SK-N-MC (cell line): ENCODE results near the gene LRFN2.

ENCODE experiments used
- DNase-seq: peaks from one replicate; pipeline ENCODE4 v3.0.0-alpha.2; 2011; ENCODE audit warnings: low read depth, low spot score
- H3K27ac ChIP-seq: fragments of 200-600 bp; sonication (generic); 2 replicates; pipeline ENCODE4 v1.5.1; 2016; ENCODE audit warnings: mixed run types
- H3K36me3 ChIP-seq: fragments of 200-600 bp; sonication (generic); 2 replicates; pipeline ENCODE4 v1.6.1; 2017; ENCODE audit warnings: antibody characterized with exemption, low read length, mixed read lengths; ENCODE audit not compliant: insufficient read depth
- H3K4me3 ChIP-seq: fragments of 200-600 bp; sonication (generic); 2 replicates; pipeline ENCODE4 v1.5.1; 2016
- H3K9ac ChIP-seq: fragments of 200-600 bp; sonication (generic); 2 replicates; pipeline ENCODE4 v1.8.0; 2017; ENCODE audit warnings: mixed run types, mixed read lengths; ENCODE audit not compliant: insufficient read length
- H3K9me3 ChIP-seq: fragments of 200-600 bp; sonication (generic); 2 replicates; pipeline ENCODE4 v1.6.1; 2017; ENCODE audit warnings: low read depth, mild to moderate bottlenecking, antibody characterized with exemption, low read length, moderate library complexity, mixed read lengths
- EZH2 ChIP-seq: fragments of 200-600 bp; sonication (generic); IDR thresholded peaks from one replicate; pipeline ENCODE4 v1.6.1; 2017; ENCODE audit warnings: antibody characterized with exemption
- FOXP2 ChIP-seq: optimal IDR thresholded peaks from 2 replicates; pipeline ENCODE3; 2011; ENCODE audit warnings: mild to moderate bottlenecking, moderate library complexity; ENCODE audit not compliant: insufficient read depth; ENCODE audit errors: extremely low read length, control extremely low read depth
- POLR2AphosphoS5 ChIP-seq: IDR thresholded peaks from 2 replicates; pipeline ENCODE4 v1.6.1; 2012; ENCODE audit warnings: mild to moderate bottlenecking, low read depth, low read length, borderline replicate concordance

Gene LRFN2

GRCh38 chr6:40410821-40411220 is 176.3 kb downstream of the LRFN2 start:
- no peaks in the 10 kb centered on the region for H3K9me3 ChIP-seq
- no peak for DNase-seq
- H3K4me3 ChIP-seq: no peak overlapping the region
- TF ChIP-seq EZH2 (no peak), POLR2AphosphoS5 (no peak), FOXP2 (no peak)
- no peaks in the 10 kb centered on the region for H3K36me3 ChIP-seq
- no peak overlapping the region for H3K9ac ChIP-seq
- H3K27ac ChIP-seq: no peak overlapping the region

GRCh38 chr6:40409716-40410397 is 177.3 kb downstream of the LRFN2 start:
- TF ChIP-seq POLR2AphosphoS5: no peak
- TF ChIP-seq FOXP2: no peak
- no peak for TF ChIP-seq EZH2
- no peak for DNase-seq
- no peaks in the 10 kb centered on the region for H3K9me3 ChIP-seq
- H3K27ac ChIP-seq: no peak overlapping the region
- H3K36me3 ChIP-seq: no peaks in the 10 kb centered on the region
- H3K9ac ChIP-seq: no peak overlapping the region
- H3K4me3 ChIP-seq: no peak overlapping the region

GRCh38 chr6:40408786-40409542 is 178.2 kb downstream of the LRFN2 start:
- TF ChIP-seq EZH2 (no peak), POLR2AphosphoS5 (no peak), FOXP2 (no peak)
- DNase-seq: no peak
- Histone ChIP-seq H3K9me3 (no peaks in the 10 kb centered on the region), H3K9ac (no peak overlapping the region), H3K36me3 (no peaks in the 10 kb centered on the region), H3K27ac (no peak overlapping the region), H3K4me3 (no peak overlapping the region)

GRCh38 chr6:40407239-40407638 is 179.9 kb downstream of the LRFN2 start:
- Histone ChIP-seq H3K9ac (no peak overlapping the region), H3K4me3 (no peak overlapping the region), H3K9me3 (no peaks in the 10 kb centered on the region), H3K27ac (no peak overlapping the region), H3K36me3 (no peaks in the 10 kb centered on the region)
- no peak for DNase-seq
- TF ChIP-seq EZH2 (no peak), POLR2AphosphoS5 (no peak), FOXP2 (no peak)

GRCh38 chr6:40406175-40406574 is 181.0 kb downstream of the LRFN2 start:
- Histone ChIP-seq H3K27ac (no peak overlapping the region), H3K9ac (no peak overlapping the region), H3K36me3 (no peaks in the 10 kb centered on the region), H3K9me3 (no peaks in the 10 kb centered on the region), H3K4me3 (no peak overlapping the region)
- TF ChIP-seq FOXP2: no peak
- TF ChIP-seq EZH2: no peak
- TF ChIP-seq POLR2AphosphoS5: no peak
- DNase-seq: no peak

- no peak for TF ChIP-seq POLR2AphosphoS5
- no peak for TF ChIP-seq FOXP2
- TF ChIP-seq EZH2: no peak
- DNase-seq: no peak
- H3K9me3 ChIP-seq: no peaks in the 10 kb centered on the region
These were observed 186.4 kb downstream of the LRFN2 start for GRCh38 chr6:40400738-40401137.

GRCh38 chr6:40399888-40400457 is 187.2 kb downstream of the LRFN2 start:
- Histone ChIP-seq H3K9ac (no peak overlapping the region), H3K36me3 (no peaks in the 10 kb centered on the region), H3K9me3 (no peaks in the 10 kb centered on the region), H3K4me3 (no peak overlapping the region), H3K27ac (no peak overlapping the region)
- no peak for DNase-seq
- no peak for TF ChIP-seq EZH2
- TF ChIP-seq FOXP2: no peak
- TF ChIP-seq POLR2AphosphoS5: no peak

More at GRCh38 chr6:40400738-40401137, 186.4 kb downstream of the LRFN2 start:
- H3K36me3 ChIP-seq: no peaks in the 10 kb centered on the region
- H3K4me3 ChIP-seq: no peak overlapping the region
- H3K9ac ChIP-seq: no peak overlapping the region
- H3K27ac ChIP-seq: no peak overlapping the region

- no peak for DNase-seq
- Histone ChIP-seq H3K4me3 (no peak overlapping the region), H3K9ac (no peak overlapping the region), H3K36me3 (no peaks in the 10 kb centered on the region), H3K27ac (no peak overlapping the region), H3K9me3 (no peaks in the 10 kb centered on the region)
- TF ChIP-seq POLR2AphosphoS5 (no peak), FOXP2 (no peak)
These were observed 188.2 kb downstream of the LRFN2 start for GRCh38 chr6:40398810-40399477.
